Skeletal muscle tissue (tissue), 4 donors: Measurements from ENCODE around the gene SEMA6A. TPM values are rescaled to one million over a fixed set of nuclear protein-coding genes. Genes with fewer than 3 reads are reported as not detected.

Source experiments
- H3K27ac ChIP-seq: one replicate; pipeline ENCODE4 v1.7.0; 2013; ENCODE audit warnings: mild to moderate bottlenecking, low read depth, low read length, inconsistent platforms
- H3K27me3 ChIP-seq, 3 donors: one replicate each; pipeline ENCODE4 v1.7.0; 2013; ENCODE audit warnings: low read length in 3 of 3; ENCODE audit not compliant: control insufficient read depth in 3 of 3, insufficient read depth in 3 of 3
- H3K36me3 ChIP-seq, 3 donors: one replicate each; pipeline ENCODE4 v1.7.0; 2013; ENCODE audit warnings: low read length in 3 of 3; ENCODE audit not compliant: control insufficient read depth in 3 of 3, insufficient read depth in 3 of 3
- H3K4me1 ChIP-seq, 3 donors: one replicate each; pipeline ENCODE4 v1.7.0; 2013; ENCODE audit warnings: low read length in 3 of 3, mild to moderate bottlenecking in 3 of 3; ENCODE audit not compliant: control insufficient read depth in 3 of 3, insufficient read depth in 3 of 3
- H3K4me3 ChIP-seq, 3 donors: one replicate each; pipeline ENCODE4 v1.7.0; 2013; ENCODE audit warnings: low read length in 3 of 3
- H3K9ac ChIP-seq, 3 donors: one replicate each; pipeline ENCODE4 v1.7.0; 2013; ENCODE audit warnings: low read length in 3 of 3, mild to moderate bottlenecking in 3 of 3, moderate library complexity in 2 of 3, low read depth in 1 of 3
- H3K9me3 ChIP-seq, 3 donors: one replicate each; pipeline ENCODE4 v1.7.0; 2013; ENCODE audit warnings: low read length in 3 of 3; ENCODE audit not compliant: control insufficient read depth in 3 of 3
- total RNA-seq: library from RNA; depleted of rRNA; stranded (reverse); fragments of >200 nt; gene quantifications from one replicate; pipeline ENCODE4 v1.2.3, GENCODE V29; 2014
- donor health status: Osteomylitis.

SEMA6A gene
- total RNA-seq, 1 donor from 2014 or later: 43.8 TPM

GRCh38 chr5:116406306-116407041, 168.1 kb downstream of the SEMA6A start:
- Histone ChIP-seq H3K36me3 (no peaks in the 10 kb centered on the region), H3K9me3 (no peaks in the 10 kb centered on the region), H3K4me1 (peaks cover 24 to 29% (median 28%) of the 10 kb centered on the region in 3 donors), H3K27ac (no peak overlapping the region), H3K4me3 (no peak overlapping the region), H3K9ac (no peak overlapping the region), H3K27me3 (no peaks in the 10 kb centered on the region)

- H3K9me3 ChIP-seq: no peaks in the 10 kb centered on the region
- H3K36me3 ChIP-seq: no peaks in the 10 kb centered on the region
- H3K27me3 ChIP-seq: no peaks in the 10 kb centered on the region
- no peak overlapping the region for H3K27ac ChIP-seq
- no peak overlapping the region for H3K4me3 ChIP-seq
- H3K9ac ChIP-seq: no peak overlapping the region
- H3K4me1 ChIP-seq: peaks cover 8 to 12% (median 11%) of the 10 kb centered on the region in 3 donors
These were observed 169.8 kb downstream of the SEMA6A start for GRCh38 chr5:116404792-116405191.

- Histone ChIP-seq H3K9me3 (no peaks in the 10 kb centered on the region), H3K27ac (no peak overlapping the region), H3K9ac (no peak overlapping the region), H3K36me3 (no peaks in the 10 kb centered on the region), H3K27me3 (no peaks in the 10 kb centered on the region), H3K4me3 (no peak overlapping the region), H3K4me1 (peaks cover 3 to 9% (median 9%) of the 10 kb centered on the region in 3 donors)
These were observed 170.6 kb downstream of the SEMA6A start for GRCh38 chr5:116404016-116404415.

- Histone ChIP-seq H3K36me3 (no peaks in the 10 kb centered on the region), H3K4me3 (no peak overlapping the region), H3K9ac (no peak overlapping the region), H3K4me1 (peaks cover 3 to 10% (median 9%) of the 10 kb centered on the region in 3 donors), H3K27me3 (no peaks in the 10 kb centered on the region), H3K9me3 (no peaks in the 10 kb centered on the region), H3K27ac (no peak overlapping the region)
These were observed 172.4 kb downstream of the SEMA6A start for GRCh38 chr5:116402235-116402634.

- H3K4me3 ChIP-seq: no peak overlapping the region
- H3K36me3 ChIP-seq: no peaks in the 10 kb centered on the region
These were observed 173.0 kb downstream of the SEMA6A start for GRCh38 chr5:116401576-116401975.

GRCh38 chr5:116396476-116397099, 178.0 kb downstream of the SEMA6A start:
- Histone ChIP-seq H3K27ac (peak overlapping the region; percentile 38), H3K27me3 (no peaks in the 10 kb centered on the region), H3K9me3 (no peaks in the 10 kb centered on the region), H3K9ac (peak overlapping the region in 1 of 3 donors; percentile 3), H3K36me3 (no peaks in the 10 kb centered on the region), H3K4me1 (peaks cover 30 to 40% (median 32%) of the 10 kb centered on the region in 3 donors), H3K4me3 (no peak overlapping the region)

More at GRCh38 chr5:116401576-116401975, 173.0 kb downstream of the SEMA6A start:
- Histone ChIP-seq H3K27ac (no peak overlapping the region), H3K4me1 (peaks cover 10 to 16% (median 15%) of the 10 kb centered on the region in 3 donors), H3K9ac (no peak overlapping the region), H3K9me3 (no peaks in the 10 kb centered on the region), H3K27me3 (no peaks in the 10 kb centered on the region)

- Histone ChIP-seq H3K9me3 (no peaks in the 10 kb centered on the region), H3K27me3 (no peaks in the 10 kb centered on the region), H3K36me3 (no peaks in the 10 kb centered on the region), H3K4me3 (no peak overlapping the region), H3K4me1 (peaks cover 30 to 40% (median 32%) of the 10 kb centered on the region in 3 donors), H3K9ac (peak overlapping the region in 2 of 3 donors; percentile 3 to 24), H3K27ac (peak overlapping the region; percentile 38)
These were observed 178.9 kb downstream of the SEMA6A start for GRCh38 chr5:116395631-116396203.

- Histone ChIP-seq H3K27me3 (no peaks in the 10 kb centered on the region), H3K4me1 (peaks cover 30 to 40% (median 32%) of the 10 kb centered on the region in 3 donors), H3K27ac (peak overlapping the region; percentile 38), H3K9me3 (no peaks in the 10 kb centered on the region), H3K36me3 (no peaks in the 10 kb centered on the region), H3K4me3 (peak overlapping the region in 1 of 3 donors; percentile 6), H3K9ac (peak overlapping the region in 1 of 3 donors; percentile 3)
These were observed 179.4 kb downstream of the SEMA6A start for GRCh38 chr5:116395226-116395625.

GRCh38 chr5:116394186-116394867, 180.3 kb downstream of the SEMA6A start:
- no peaks in the 10 kb centered on the region for H3K9me3 ChIP-seq
- no peaks in the 10 kb centered on the region for H3K27me3 ChIP-seq
- peaks cover 30 to 40% (median 32%) of the 10 kb centered on the region in 3 donors for H3K4me1 ChIP-seq
- H3K9ac ChIP-seq: no peak overlapping the region
- no peak overlapping the region for H3K4me3 ChIP-seq
- H3K27ac ChIP-seq: no peak overlapping the region
- H3K36me3 ChIP-seq: no peaks in the 10 kb centered on the region
